ENCODE measurements around the gene ELF1.
"Not testable (repeated sequence)": the region's sequence is repeated elsewhere in the genome, so short reads cannot be mapped to it uniquely, and the experiment has no call there.

The ELF1 gene

GRCh38 chr13:40941581-40941980 lies 77.5 kb downstream of the ELF1 start:
- peaks cover 37 to 44% of the 10 kb centered on the region in 2 donors for H3K36me3 Mint-ChIP-seq
- DNase-seq (no peak), ATAC-seq (replicated peaks) (no peak)
- no peak overlapping the region for H3K4me3 Mint-ChIP-seq
- H3K4me1 Mint-ChIP-seq, result peaks cover 4 to 10% of the 10 kb centered on the region in 2 donors
- peak overlapping the region; percentile 72 for H3K27ac Mint-ChIP-seq
- H3K27me3 Mint-ChIP-seq, result no peaks in the 10 kb centered on the region
- H3K9me3 Mint-ChIP-seq, result no peaks in the 10 kb centered on the region

- no peak for DNase-seq
- no peak overlapping the region for H3K4me3 Mint-ChIP-seq
- no peaks in the 10 kb centered on the region for H3K9me3 Mint-ChIP-seq
Observed at GRCh38 chr13:40940841-40941240, 78.3 kb downstream of the ELF1 start.

GRCh38 chr13:40933508-40934204 lies 85.5 kb downstream of the ELF1 start:
- Mint-ChIP-seq H3K27me3 (no peaks in the 10 kb centered on the region), H3K36me3 (peaks cover 24 to 38% of the 10 kb centered on the region in 2 donors), H3K9me3 (no peaks in the 10 kb centered on the region), H3K27ac (peak overlapping the region; percentile 47), H3K4me3 (peak overlapping the region in 1 of 2 donors; percentile 31), H3K4me1 (peaks cover 10 to 23% of the 10 kb centered on the region in 2 donors)
- peak; percentile 8 for DNase-seq
- peak; percentile 91 to 96 for ATAC-seq (replicated peaks)

More at GRCh38 chr13:40940841-40941240, 78.3 kb downstream of the ELF1 start:
- Mint-ChIP-seq H3K4me1 (peaks cover 2 to 5% of the 10 kb centered on the region in 2 donors), H3K27me3 (no peaks in the 10 kb centered on the region), H3K36me3 (peaks cover 34 to 36% of the 10 kb centered on the region in 2 donors), H3K27ac (no peak overlapping the region)
- no peak for ATAC-seq (replicated peaks)

GRCh38 chr13:40932252-40932651 lies 86.9 kb downstream of the ELF1 start:
- Mint-ChIP-seq H3K36me3 (peaks cover 33 to 48% of the 10 kb centered on the region in 2 donors), H3K9me3 (no peaks in the 10 kb centered on the region), H3K4me1 (peaks cover 10 to 31% of the 10 kb centered on the region in 2 donors), H3K4me3 (no peak overlapping the region), H3K27me3 (no peaks in the 10 kb centered on the region), H3K27ac (no peak overlapping the region)
- no peak for DNase-seq
- ATAC-seq (replicated peaks), result no peak

GRCh38 chr13:40931719-40932118 lies 87.4 kb downstream of the ELF1 start:
- no peak overlapping the region for H3K4me3 Mint-ChIP-seq
- ATAC-seq (replicated peaks) (no peak), DNase-seq (no peak)
- no peak overlapping the region for H3K27ac Mint-ChIP-seq
- H3K27me3 Mint-ChIP-seq, result no peaks in the 10 kb centered on the region
- H3K9me3 Mint-ChIP-seq, result no peaks in the 10 kb centered on the region
- H3K4me1 Mint-ChIP-seq, result peaks cover 10 to 31% of the 10 kb centered on the region in 2 donors
- peaks cover 35 to 50% of the 10 kb centered on the region in 2 donors for H3K36me3 Mint-ChIP-seq

- Mint-ChIP-seq H3K27ac (peak overlapping the region; percentile 65), H3K4me1 (peaks cover 8 to 31% of the 10 kb centered on the region in 2 donors), H3K36me3 (peaks cover 33 to 47% of the 10 kb centered on the region in 2 donors)
- ATAC-seq (replicated peaks); DNase-seq; H3K27me3 Mint-ChIP-seq; H3K9me3 Mint-ChIP-seq; H3K4me3 Mint-ChIP-seq: not testable (repeated sequence)
Observed at GRCh38 chr13:40929883-40930282, 89.2 kb downstream of the ELF1 start.

GRCh38 chr13:40928980-40929379 lies 90.1 kb downstream of the ELF1 start:
- Mint-ChIP-seq H3K4me1 (peaks cover 7 to 24% of the 10 kb centered on the region in 2 donors), H3K27me3 (no peaks in the 10 kb centered on the region), H3K4me3 (no peak overlapping the region), H3K27ac (peak overlapping the region; percentile 81), H3K36me3 (peaks cover 32 to 44% of the 10 kb centered on the region in 2 donors), H3K9me3 (no peaks in the 10 kb centered on the region)
- DNase-seq, result no peak
- no peak for ATAC-seq (replicated peaks)

- Mint-ChIP-seq H3K4me1 (peaks cover 0 to 16% of the 10 kb centered on the region in 2 donors), H3K27me3 (no peaks in the 10 kb centered on the region), H3K36me3 (peaks cover 25 to 36% of the 10 kb centered on the region in 2 donors), H3K9me3 (no peaks in the 10 kb centered on the region), H3K27ac (peak overlapping the region; percentile 42), H3K4me3 (no peak overlapping the region)
- no peak for DNase-seq
- no peak for ATAC-seq (replicated peaks)
Observed at GRCh38 chr13:40927929-40928328, 91.2 kb downstream of the ELF1 start.

GRCh38 chr13:40923867-40924266 lies 95.2 kb downstream of the ELF1 start:
- Mint-ChIP-seq H3K9me3 (no peaks in the 10 kb centered on the region), H3K36me3 (peaks cover 17 to 22% of the 10 kb centered on the region in 2 donors), H3K27ac (peak overlapping the region; percentile 20), H3K27me3 (no peaks in the 10 kb centered on the region), H3K4me1 (peaks cover 11 to 26% of the 10 kb centered on the region in 2 donors), H3K4me3 (no peak overlapping the region)
- DNase-seq (no peak), ATAC-seq (replicated peaks) (no peak)

GRCh38 chr13:40922437-40923040 lies 96.6 kb downstream of the ELF1 start:
- no peak for DNase-seq
- peak overlapping the region; percentile 71 to 74 for H3K4me3 Mint-ChIP-seq
- H3K9me3 Mint-ChIP-seq, result no peaks in the 10 kb centered on the region
- H3K27me3 Mint-ChIP-seq, result no peaks in the 10 kb centered on the region
- no peak for ATAC-seq (replicated peaks)
- H3K36me3 Mint-ChIP-seq, result peaks cover 8 to 9% of the 10 kb centered on the region in 2 donors
- peaks cover 11 to 16% of the 10 kb centered on the region in 2 donors for H3K4me1 Mint-ChIP-seq
- H3K27ac Mint-ChIP-seq, result peak overlapping the region; percentile 89

GRCh38 chr13:40920826-40921225 lies 98.3 kb downstream of the ELF1 start:
- DNase-seq, result no peak
- Mint-ChIP-seq H3K9me3 (no peaks in the 10 kb centered on the region), H3K36me3 (peaks cover 3% of the 10 kb centered on the region in 2 donors)

GRCh38 chr13:40919901-40920300 lies 99.2 kb downstream of the ELF1 start:
- not testable (repeated sequence) for DNase-seq; H3K36me3 Mint-ChIP-seq; H3K27me3 Mint-ChIP-seq; ATAC-seq (replicated peaks); H3K4me3 Mint-ChIP-seq; H3K9me3 Mint-ChIP-seq; H3K27ac Mint-ChIP-seq
- peaks cover 23 to 40% of the 10 kb centered on the region in 2 donors for H3K4me1 Mint-ChIP-seq

More at GRCh38 chr13:40920826-40921225, 98.3 kb downstream of the ELF1 start:
- Mint-ChIP-seq H3K4me1 (peaks cover 23 to 30% of the 10 kb centered on the region in 2 donors), H3K27me3 (no peaks in the 10 kb centered on the region), H3K27ac (peak overlapping the region; percentile 97), H3K4me3 (peak overlapping the region; percentile 93 to 95)
- no peak for ATAC-seq (replicated peaks)

- H3K9me3 Mint-ChIP-seq, result no peaks in the 10 kb centered on the region
- no peaks in the 10 kb centered on the region for H3K27me3 Mint-ChIP-seq
- no peak overlapping the region for H3K4me3 Mint-ChIP-seq
- H3K27ac Mint-ChIP-seq, result no peak overlapping the region
- peaks cover 3 to 4% of the 10 kb centered on the region in 2 donors for H3K36me3 Mint-ChIP-seq
- H3K4me1 Mint-ChIP-seq, result peaks cover 19 to 40% of the 10 kb centered on the region in 2 donors
- DNase-seq (no peak), ATAC-seq (replicated peaks) (peak in 1 of 2 donors; percentile 33)
Observed at GRCh38 chr13:40916207-40916998, 102.7 kb downstream of the ELF1 start.

GRCh38 chr13:40914863-40915262 lies 104.3 kb downstream of the ELF1 start:
- not testable (repeated sequence) for H3K27me3 Mint-ChIP-seq; DNase-seq; H3K4me3 Mint-ChIP-seq; H3K27ac Mint-ChIP-seq; ATAC-seq (replicated peaks); H3K9me3 Mint-ChIP-seq; H3K36me3 Mint-ChIP-seq
- peaks cover 14 to 33% of the 10 kb centered on the region in 2 donors for H3K4me1 Mint-ChIP-seq
